ENCODE measurements around the gene AGPAT4. TPM values are rescaled to one million over a fixed set of nuclear protein-coding genes. Genes with fewer than 3 reads are reported as not detected.

AGPAT4 gene
- total RNA-seq, 1 experiment from 2014 or later: 22.0 TPM

- H3K56ac ChIP-seq (ENCODE audit: insufficient read length, low read depth, low read length): no peak overlapping the region
- H2BK15ac ChIP-seq (ENCODE audit: low read depth, low read length): no peak overlapping the region
- no peak overlapping the region for H3K14ac ChIP-seq (ENCODE audit: insufficient read depth, low read length)
- Mint-ChIP-seq H3K27me3 (ENCODE audit: low read depth) (no peaks in the 10 kb centered on the region; the same call in none of the 2 replicates), H3K27ac (no peak overlapping the region), H3K9me3 (peaks cover 4 to 8% of the 10 kb centered on the region in 2 experiments; a peak in 3 of 5 replicates), H3K4me3 (no peak overlapping the region), H3K4me1 (peaks cover 0 to 10% of the 10 kb centered on the region in 2 experiments; a peak in 2 of 4 replicates), H3K36me3 (ENCODE audit: insufficient read depth in 1 of 3, low read depth in 3 of 3) (peaks cover 29 to 75% (median 65%) of the 10 kb centered on the region in 3 experiments)
- H3K79me2 ChIP-seq (ENCODE audit: insufficient read depth, low read length): no peaks in the 10 kb centered on the region
- no peak overlapping the region for H2BK5ac ChIP-seq (ENCODE audit: insufficient read length, low read length)
- no peak overlapping the region for H3T11ph ChIP-seq (ENCODE audit: low read length)
- H4K5ac ChIP-seq (ENCODE audit: insufficient read length, low read depth, low read length): no peak overlapping the region
- H2AK5ac ChIP-seq (ENCODE audit: insufficient read length, low read length): no peak overlapping the region
- H3K18ac ChIP-seq (ENCODE audit: insufficient read length, low read depth, low read length): no peak overlapping the region
- H3K79me1 ChIP-seq (ENCODE audit: insufficient read depth, low read depth, low read length, poor library complexity, severe bottlenecking): no peaks in the 10 kb centered on the region
- H4K20me1 ChIP-seq (ENCODE audit: control insufficient read depth, insufficient read depth, insufficient read length): no peaks in the 10 kb centered on the region
- no peak overlapping the region for H2AFZ ChIP-seq (ENCODE audit: low read length)
- H4K8ac ChIP-seq (replicated peaks; ENCODE audit: insufficient read length, low read depth, low read length): no peak overlapping the region
- no peaks in the 10 kb centered on the region for H3K4me1 ChIP-seq (ENCODE audit: insufficient read depth, low read length)
- no peaks in the 10 kb centered on the region for H3K23me2 ChIP-seq (ENCODE audit: insufficient read length, low read depth, low read length, poor library complexity, severe bottlenecking)
- H3K27ac ChIP-seq (ENCODE audit: insufficient read length, low read depth, low read length): no peak overlapping the region
- H3K9me3 ChIP-seq (ENCODE audit: control insufficient read depth, low read depth, low read length): no peaks in the 10 kb centered on the region
- no peak overlapping the region for H3K4me2 ChIP-seq (ENCODE audit: insufficient read depth, insufficient read length, low read length)
- H3K9ac ChIP-seq (ENCODE audit: extremely low read depth, insufficient read length, low read length): no peak overlapping the region
- no peak for TF ChIP-seq CTCF (conservative IDR thresholded peaks at IDR 0.05)
- no peak overlapping the region for H3K23ac ChIP-seq (ENCODE audit: insufficient read length, low read depth, low read length)
- no peak overlapping the region for H2BK120ac ChIP-seq (ENCODE audit: low read depth, low read length, poor library complexity, severe bottlenecking)
- H2BK12ac ChIP-seq (ENCODE audit: insufficient read length, low read depth, low read length): no peak overlapping the region
- WGBS (ENCODE audit: extremely low coverage, insufficient read length, low lambda C conversion rate): no CpG with 5 or more reads among the region's 17 CpGs
- no peak for DNase-seq
- no peak overlapping the region for H3K4ac ChIP-seq (ENCODE audit: low read depth, low read length)
- H3K27me3 ChIP-seq (ENCODE audit: insufficient read depth, low read length): no peaks in the 10 kb centered on the region
- no peak overlapping the region for H2BK20ac ChIP-seq (ENCODE audit: low read depth, low read length, poor library complexity, severe bottlenecking)
- H4K91ac ChIP-seq (ENCODE audit: insufficient read length, low read depth, low read length): no peak overlapping the region
These were observed 139.1 kb downstream of the AGPAT4 start for GRCh38 chr6:161134550-161135298.
